Trophoblast cell (in vitro differentiated cells and primary cell): ENCODE results near the gene FAM216B.

Source experiments
- DNase-seq, 2 donors: peaks; one replicate each; pipeline ENCODE4 v3.0.0-alpha.2; 2016
- H2AFZ ChIP-seq: 2 replicates; pipeline ENCODE4 v1.6.1; 2013; ENCODE audit warnings: low read length, moderate library complexity, mild to moderate bottlenecking; ENCODE audit not compliant: insufficient read depth, poor library complexity
- H2AK5ac ChIP-seq: 2 replicates; pipeline ENCODE4 v1.6.1; 2013; ENCODE audit warnings: mild to moderate bottlenecking, low read length
- H2BK120ac ChIP-seq: 2 replicates; pipeline ENCODE4 v1.6.1; 2013; ENCODE audit warnings: low read length, mild to moderate bottlenecking, moderate library complexity; ENCODE audit not compliant: insufficient read depth, poor library complexity
- H2BK12ac ChIP-seq: 2 replicates; pipeline ENCODE4 v1.6.1; 2013; ENCODE audit warnings: mild to moderate bottlenecking, low read length, moderate library complexity
- H2BK5ac ChIP-seq: 2 replicates; pipeline ENCODE4 v1.6.1; 2013; ENCODE audit warnings: low read length, low read depth, moderate library complexity, mild to moderate bottlenecking; ENCODE audit not compliant: poor library complexity
- H3K14ac ChIP-seq: 2 replicates; pipeline ENCODE4 v1.6.1; 2013; ENCODE audit warnings: mild to moderate bottlenecking, low read length
- H3K18ac ChIP-seq: 2 replicates; pipeline ENCODE4 v1.6.1; 2013; ENCODE audit warnings: mild to moderate bottlenecking, low read length
- H3K23ac ChIP-seq: 2 replicates; pipeline ENCODE4 v1.6.1; 2013; ENCODE audit warnings: low read length
- H3K27ac ChIP-seq: 2 replicates; pipeline ENCODE4 v1.5.1; 2013; ENCODE audit warnings: low read depth, mild to moderate bottlenecking, inconsistent platforms, low read length, moderate library complexity
- H3K27me3 ChIP-seq: 2 replicates; pipeline ENCODE4 v1.6.1; 2013; ENCODE audit warnings: inconsistent platforms, mild to moderate bottlenecking, low read length, moderate library complexity; ENCODE audit not compliant: insufficient read depth
- H3K36me3 ChIP-seq, 2 experiments: 1 replicate in 1 of 2; 2 replicates in 1 of 2; pipeline ENCODE4 v1.6.1; 2013; ENCODE audit warnings: low read length in 2 of 2, mild to moderate bottlenecking in 2 of 2, moderate library complexity in 1 of 2; ENCODE audit not compliant: insufficient read depth in 2 of 2, control insufficient read depth in 1 of 2
- H3K4ac ChIP-seq: 2 replicates; pipeline ENCODE4 v1.6.1; 2013; ENCODE audit warnings: low read depth, mild to moderate bottlenecking, low read length, moderate library complexity
- H3K4me1 ChIP-seq, 2 experiments: 1 replicate in 1 of 2; 2 replicates in 1 of 2; pipeline ENCODE4 v1.6.1; 2013; ENCODE audit warnings: low read length in 2 of 2, mild to moderate bottlenecking in 2 of 2, moderate library complexity in 1 of 2; ENCODE audit not compliant: insufficient read depth in 2 of 2, control insufficient read depth in 1 of 2
- H3K4me2 ChIP-seq: 2 replicates; pipeline ENCODE4 v1.6.1; 2013; ENCODE audit warnings: inconsistent platforms, mild to moderate bottlenecking, low read length, moderate library complexity
- H3K4me3 ChIP-seq: 2 replicates; pipeline ENCODE4 v1.5.1; 2013; ENCODE audit warnings: mild to moderate bottlenecking, low read depth, low read length, inconsistent platforms
- H3K79me1 ChIP-seq: one replicate; pipeline ENCODE4 v1.6.1; 2013; ENCODE audit warnings: low read length
- H3K79me2 ChIP-seq: 2 replicates; pipeline ENCODE4 v1.6.1; 2013; ENCODE audit warnings: low read length, mild to moderate bottlenecking; ENCODE audit not compliant: control insufficient read depth, insufficient read depth, poor library complexity
- H3K9ac ChIP-seq: 2 replicates; pipeline ENCODE4 v1.6.1; 2013; ENCODE audit warnings: mild to moderate bottlenecking, low read length
- H3K9me3 ChIP-seq: 2 replicates; pipeline ENCODE4 v1.6.1; 2013; ENCODE audit warnings: low read depth, mild to moderate bottlenecking, control low read depth, inconsistent platforms, low read length; ENCODE audit not compliant: insufficient read depth
- H4K12ac ChIP-seq: 2 replicates; pipeline ENCODE4 v1.6.1; 2013; ENCODE audit warnings: low read depth, mild to moderate bottlenecking, low read length, moderate library complexity
- H4K8ac ChIP-seq: 2 replicates; pipeline ENCODE4 v1.6.1; 2013; ENCODE audit warnings: low read depth, mild to moderate bottlenecking, low read length, moderate library complexity
- H4K91ac ChIP-seq: one replicate; pipeline ENCODE4 v1.6.1; 2013; ENCODE audit warnings: low read depth, mild to moderate bottlenecking, low read length, moderate library complexity
- WGBS: extraction: QIAGEN DNeasy Blood & Tissue Kit; methylation state at CpG from one replicate; pipeline ENCODE4 v1.1.7; 2013; ENCODE audit warnings: missing lambda C conversion rate; ENCODE audit not compliant: insufficient read length, insufficient coverage; ENCODE audit errors: extremely low coverage; 5-methylcytosine and 5-hydroxymethylcytosine counted together

The FAM216B gene

DNA sequence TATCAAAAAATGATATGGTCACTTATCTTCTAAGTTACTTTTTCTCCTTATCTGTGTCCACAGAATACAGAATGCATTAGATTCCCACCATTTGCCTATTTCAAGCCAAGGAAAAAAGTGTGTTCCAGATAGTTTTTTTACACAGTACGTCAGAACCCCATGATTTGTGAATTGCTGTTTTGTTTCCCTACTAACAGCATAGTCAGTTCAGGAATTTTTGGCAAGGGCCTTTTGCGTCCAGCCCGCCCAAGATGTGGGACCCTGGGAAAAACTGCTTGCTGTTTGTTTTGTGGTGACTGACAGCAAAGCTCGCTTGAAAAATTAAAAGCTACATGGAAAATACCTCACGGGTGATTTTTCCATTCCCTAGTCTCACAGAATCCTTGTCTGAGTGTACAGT lies 20.4 kb upstream of the FAM216B start:
- H3K27me3 ChIP-seq = no peaks in the 10 kb centered on the region
- no peak overlapping the region for H4K8ac ChIP-seq
- H3K79me1 ChIP-seq = peaks cover 15% of the 10 kb centered on the region
- H2AFZ ChIP-seq = no peak overlapping the region
- H2AK5ac ChIP-seq = peak overlapping the region; percentile 83
- no peak overlapping the region for H3K9ac ChIP-seq
- H2BK5ac ChIP-seq = peak overlapping the region; percentile 54
- H3K18ac ChIP-seq = no peak overlapping the region
- no peak overlapping the region for H3K4ac ChIP-seq
- no peak overlapping the region for H3K4me3 ChIP-seq
- H3K4me1 ChIP-seq = peaks cover 0 to 9% of the 10 kb centered on the region in 2 experiments
- DNase-seq = peak in 1 of 2 donors; percentile 12
- no peak overlapping the region for H3K23ac ChIP-seq
- H4K12ac ChIP-seq = no peak overlapping the region
- H3K9me3 ChIP-seq = no peaks in the 10 kb centered on the region
- H3K4me2 ChIP-seq = no peak overlapping the region
- H2BK12ac ChIP-seq = peak overlapping the region; percentile 83
- peak overlapping the region; percentile 58 for H4K91ac ChIP-seq
- H3K36me3 ChIP-seq = no peaks in the 10 kb centered on the region
- no CpG with 5 or more reads among the region's 5 CpGs for WGBS
- H2BK120ac ChIP-seq = peak overlapping the region; percentile 65
- peak overlapping the region; percentile 4 for H3K14ac ChIP-seq
- H3K79me2 ChIP-seq = no peaks in the 10 kb centered on the region
- no peak overlapping the region for H3K27ac ChIP-seq

DNA sequence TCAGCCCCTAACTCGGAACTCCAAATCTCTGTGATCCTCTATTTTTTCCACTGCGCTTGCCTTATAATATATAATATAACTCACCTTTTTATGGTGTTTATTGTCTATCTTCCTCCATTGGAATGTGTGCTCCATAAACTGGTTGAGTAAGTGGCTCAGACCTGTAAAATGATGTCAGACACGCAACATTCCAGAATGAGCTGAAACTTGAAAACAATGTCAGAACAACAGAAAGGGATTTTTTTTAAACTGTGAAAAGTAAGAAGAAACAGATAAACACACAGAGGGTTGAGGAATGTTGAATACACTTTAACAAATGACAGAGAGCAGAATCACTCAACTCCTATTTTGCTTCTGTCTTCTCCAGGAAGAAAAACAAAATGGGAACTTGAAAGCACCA lies 19.1 kb upstream of the FAM216B start:
- no peak overlapping the region for H3K23ac ChIP-seq
- H4K91ac ChIP-seq = no peak overlapping the region
- H3K9ac ChIP-seq = no peak overlapping the region
- no peak overlapping the region for H4K12ac ChIP-seq
- whole genome bisulfite sequencing = no CpG with 5 or more reads among the region's 3 CpGs
- H3K27me3 ChIP-seq = no peaks in the 10 kb centered on the region
- no peak overlapping the region for H3K18ac ChIP-seq
- H3K79me1 ChIP-seq = peaks cover 15% of the 10 kb centered on the region
- peak overlapping the region; percentile 90 for H2BK5ac ChIP-seq
- peak overlapping the region; percentile 51 for H3K4me2 ChIP-seq
- peak overlapping the region; percentile 59 for H4K8ac ChIP-seq
- H2BK120ac ChIP-seq = peak overlapping the region; percentile 97
- no peak overlapping the region for H2AFZ ChIP-seq
- no peaks in the 10 kb centered on the region for H3K36me3 ChIP-seq
- H3K4me3 ChIP-seq = no peak overlapping the region
- no peak overlapping the region for H2AK5ac ChIP-seq
- H3K79me2 ChIP-seq = no peaks in the 10 kb centered on the region
- no peak overlapping the region for H2BK12ac ChIP-seq
- no peak overlapping the region for H3K4ac ChIP-seq
- peak; percentile 76 to 93 for DNase-seq
- peak overlapping the region; percentile 95 for H3K27ac ChIP-seq
- H3K9me3 ChIP-seq = no peaks in the 10 kb centered on the region
- peaks cover 0 to 9% of the 10 kb centered on the region in 2 experiments for H3K4me1 ChIP-seq
- no peak overlapping the region for H3K14ac ChIP-seq

DNA sequence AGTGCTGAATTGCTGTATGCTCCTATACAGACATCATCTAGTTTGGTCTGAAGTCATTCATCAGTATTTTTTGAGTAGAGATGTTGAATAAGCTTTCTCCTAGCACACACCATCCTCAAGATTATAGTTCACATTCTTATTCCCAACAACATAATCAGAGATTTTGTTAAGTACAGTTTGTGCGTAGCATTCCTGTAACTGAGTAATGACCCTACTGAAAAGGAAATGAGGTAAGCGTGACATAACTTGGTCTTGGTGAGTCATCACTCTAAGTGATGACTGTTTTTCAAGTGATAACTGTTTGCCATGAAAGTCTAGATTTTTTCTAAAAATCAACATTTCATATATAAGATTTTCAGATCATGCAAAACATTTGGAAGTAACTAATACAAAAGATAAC lies 18.5 kb upstream of the FAM216B start:
- peak; percentile 51 to 91 for DNase-seq
- H2AFZ ChIP-seq = no peak overlapping the region
- no peak overlapping the region for H3K18ac ChIP-seq
- H4K91ac ChIP-seq = no peak overlapping the region
- H2BK5ac ChIP-seq = no peak overlapping the region
- peaks cover 0 to 9% of the 10 kb centered on the region in 2 experiments for H3K4me1 ChIP-seq
- peaks cover 15% of the 10 kb centered on the region for H3K79me1 ChIP-seq
- H3K27me3 ChIP-seq = no peaks in the 10 kb centered on the region
- no peak overlapping the region for H4K8ac ChIP-seq
- H3K4me2 ChIP-seq = peak overlapping the region; percentile 51
- no peaks in the 10 kb centered on the region for H3K79me2 ChIP-seq
- H3K4ac ChIP-seq = no peak overlapping the region
- peak overlapping the region; percentile 95 for H3K27ac ChIP-seq
- no CpG with 5 or more reads among the region's 2 CpGs for WGBS
- H2BK120ac ChIP-seq = no peak overlapping the region
- H3K9ac ChIP-seq = no peak overlapping the region
- no peak overlapping the region for H3K4me3 ChIP-seq
- H3K23ac ChIP-seq = no peak overlapping the region
- no peak overlapping the region for H3K14ac ChIP-seq
- no peak overlapping the region for H2AK5ac ChIP-seq
- H4K12ac ChIP-seq = no peak overlapping the region
- no peaks in the 10 kb centered on the region for H3K9me3 ChIP-seq
- H2BK12ac ChIP-seq = no peak overlapping the region
- H3K36me3 ChIP-seq = no peaks in the 10 kb centered on the region

DNA sequence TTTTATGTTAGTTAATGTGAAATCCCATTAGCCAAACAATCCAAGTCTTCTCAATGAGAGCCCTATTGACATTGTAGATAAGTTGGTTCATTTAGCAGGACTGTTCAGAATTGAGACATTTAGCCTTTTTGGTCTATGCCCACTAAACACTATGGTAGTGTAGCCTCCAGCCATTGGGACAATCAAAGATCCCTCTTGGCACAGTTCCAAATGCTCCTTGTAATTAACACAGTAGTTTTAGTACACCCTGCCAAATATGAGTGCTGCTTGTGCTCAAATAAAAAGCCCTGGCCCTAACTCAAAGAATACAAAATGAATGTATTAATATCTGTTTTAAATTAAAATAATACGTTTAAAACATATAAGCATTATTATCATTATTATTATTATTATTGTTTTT lies 15.4 kb upstream of the FAM216B start:
- no peak overlapping the region for H4K8ac ChIP-seq
- no CpG with 5 or more reads among the region's 1 CpG for WGBS
- no peak overlapping the region for H3K14ac ChIP-seq

More for the DNA sequence above, 15.4 kb upstream of the FAM216B start:
- Histone ChIP-seq H3K4me2 (no peak overlapping the region), H3K4me1 (peaks cover 0 to 9% of the 10 kb centered on the region in 2 experiments), H3K9ac (no peak overlapping the region), H3K23ac (no peak overlapping the region), H3K4ac (no peak overlapping the region), H3K36me3 (no peaks in the 10 kb centered on the region), H2BK120ac (no peak overlapping the region), H3K27me3 (no peaks in the 10 kb centered on the region), H2BK5ac (no peak overlapping the region), H2AK5ac (no peak overlapping the region), H2BK12ac (no peak overlapping the region), H3K18ac (no peak overlapping the region), H3K27ac (no peak overlapping the region), H3K9me3 (no peaks in the 10 kb centered on the region), H2AFZ (no peak overlapping the region), H3K79me1 (peaks cover 14% of the 10 kb centered on the region), H3K79me2 (no peaks in the 10 kb centered on the region), H4K12ac (no peak overlapping the region), H3K4me3 (no peak overlapping the region), H4K91ac (no peak overlapping the region)
- DNase-seq = no peak
